Measurements from ENCODE around the gene BID.

BID gene

DNA sequence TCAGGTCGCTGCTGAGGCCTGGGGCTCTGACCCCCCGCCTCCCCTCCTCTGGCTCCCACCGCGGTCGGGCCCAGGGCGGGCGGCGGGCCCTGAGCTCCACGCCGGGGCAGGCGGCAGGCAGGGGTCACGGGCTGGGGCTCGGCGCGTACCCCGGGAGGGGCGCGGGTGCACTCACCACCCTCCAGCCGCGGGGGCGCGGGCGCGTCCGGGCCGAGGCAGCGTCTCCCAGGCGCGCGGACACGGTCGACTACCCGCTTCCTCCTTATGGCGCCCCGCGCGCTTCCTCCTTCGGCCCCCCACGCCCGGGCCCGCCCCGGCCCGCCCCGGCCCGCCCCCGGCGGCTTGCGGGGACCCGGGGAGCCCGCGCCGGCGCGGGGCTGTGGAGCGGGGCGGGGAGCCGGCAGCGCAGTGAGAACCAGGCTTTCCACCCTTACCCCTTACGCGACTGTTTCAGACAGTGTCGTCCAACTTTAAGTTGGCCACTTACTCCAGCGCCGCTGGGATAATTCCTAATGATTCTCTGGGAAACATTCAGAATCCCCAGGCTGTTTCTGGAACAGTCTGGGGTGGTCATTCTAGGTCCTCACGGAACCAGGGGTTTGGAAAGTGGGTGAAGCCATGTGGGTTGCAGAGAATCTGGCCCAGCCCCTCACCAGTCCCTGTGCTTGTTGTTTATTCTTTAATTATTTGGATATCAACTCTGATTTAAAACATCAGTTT is at the start of gene BID:
Gene BID (minus strand): TSS at position 264 of the 720 bp plus-strand sequence. CDS start 24,353 bp downstream, outside the sequence.
- peak; percentile 79 for DNase-seq (ENCODE audit: low spot score)

DNA sequence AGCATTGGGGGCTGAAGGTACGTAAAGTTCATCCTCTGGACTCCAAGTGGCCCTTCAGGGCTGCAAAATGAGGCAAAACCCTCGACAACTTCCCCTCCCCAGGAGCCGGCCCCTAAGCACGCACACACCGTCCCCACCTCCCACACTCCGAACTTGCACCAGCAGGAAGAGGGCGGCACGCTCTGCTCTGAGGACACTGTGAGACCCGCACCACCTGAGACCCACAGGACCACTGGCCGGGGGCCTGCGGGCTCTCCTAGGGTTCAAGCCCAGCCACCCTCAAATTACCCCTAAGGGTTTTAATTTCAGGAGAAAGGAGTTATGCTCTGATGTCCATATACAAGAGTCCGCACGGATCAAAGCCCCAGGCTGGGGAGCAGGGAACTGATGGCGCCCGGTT is 49.7 kb upstream of the BID start:
- DNase-seq (ENCODE audit: low spot score), result no peak

DNA sequence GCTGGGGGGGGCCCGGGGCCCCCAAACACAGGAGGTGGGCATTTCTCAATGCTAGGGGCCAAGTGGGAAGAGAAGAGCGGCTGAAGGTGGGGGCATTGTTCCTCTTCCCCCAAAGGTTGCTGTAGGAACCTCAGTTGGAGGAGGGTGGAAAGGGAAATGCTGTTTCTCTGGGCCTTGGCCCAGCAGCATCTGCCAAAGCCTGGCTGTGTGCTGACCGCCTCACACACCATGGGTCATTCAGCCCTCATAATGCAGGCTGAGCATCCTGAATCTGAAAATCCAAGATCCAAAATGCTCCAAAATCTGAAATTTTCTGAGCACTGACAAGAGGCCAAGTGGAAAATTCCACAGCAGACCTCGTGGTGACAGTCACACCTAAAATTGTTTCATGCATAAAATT is 49.0 kb upstream of the BID start:
- DNase-seq (ENCODE audit: low spot score), result no peak

DNA sequence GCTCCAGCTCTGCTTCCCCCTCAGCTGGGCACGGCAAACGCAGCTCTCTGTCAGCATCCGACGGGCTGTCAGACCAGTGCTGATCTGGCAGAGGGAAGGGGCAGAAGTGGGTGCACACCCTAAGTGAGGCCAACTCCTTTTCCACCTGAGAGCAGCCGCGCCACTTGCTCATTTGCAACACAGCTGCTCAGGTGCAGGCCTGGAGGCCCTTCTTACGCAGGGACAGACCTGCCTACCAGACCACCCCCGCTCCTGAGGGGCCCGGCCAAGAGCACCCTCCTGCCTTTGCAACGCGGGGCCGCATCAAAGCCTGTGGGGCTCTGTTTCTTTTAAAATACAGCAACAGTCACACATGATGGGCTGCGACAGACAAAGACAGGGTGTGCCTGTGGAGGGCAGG is 47.8 kb upstream of the BID start:
- DNase-seq (ENCODE audit: low spot score), result no peak

DNA sequence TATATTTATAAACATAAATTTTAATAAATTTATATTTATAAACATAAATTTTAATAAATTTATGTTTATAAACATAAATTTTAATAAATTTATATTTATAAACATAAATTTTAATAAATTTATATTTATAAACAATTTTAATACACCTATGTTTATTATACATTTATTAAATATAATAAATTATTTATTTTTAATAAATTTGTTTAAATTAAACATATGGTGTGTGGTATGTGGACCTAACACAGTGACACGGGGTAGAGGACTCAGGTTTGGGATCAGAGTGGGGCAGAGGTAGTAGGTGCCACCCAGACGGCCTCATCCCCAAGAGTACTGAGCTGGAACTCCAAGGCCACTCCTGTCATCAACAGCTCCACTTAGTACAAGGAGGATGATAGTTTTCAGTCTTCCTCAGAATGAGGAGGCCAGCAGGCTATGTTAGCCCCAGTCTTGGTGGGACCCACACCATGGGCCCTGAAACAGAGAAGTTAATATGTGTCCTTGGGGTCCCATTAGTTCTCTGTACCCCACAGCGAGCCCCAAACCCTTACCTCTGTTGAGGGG is 46.7 kb upstream of the BID start:
- no peak for DNase-seq (ENCODE audit: low spot score)

DNA sequence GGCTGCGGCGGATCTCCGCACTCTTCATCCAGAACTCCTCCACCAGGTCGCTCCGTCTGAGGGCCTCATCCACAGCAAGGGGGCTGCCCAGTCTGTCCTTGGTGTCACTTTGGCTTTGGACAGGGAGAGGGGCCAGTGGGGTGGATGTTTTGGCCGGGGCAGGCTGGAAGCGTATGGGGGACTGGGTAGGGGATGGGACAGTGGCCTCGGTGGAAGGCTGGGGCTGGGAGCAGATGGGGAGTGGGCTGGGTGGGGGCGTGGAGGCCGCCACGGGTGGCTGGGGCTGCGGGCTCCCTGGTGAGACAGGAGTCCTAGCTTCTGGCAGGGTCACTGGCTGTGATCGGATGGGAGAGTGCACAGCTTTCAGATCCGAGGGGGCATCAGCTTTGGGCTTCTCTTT is 44.4 kb upstream of the BID start:
- DNase-seq (ENCODE audit: low spot score), result no peak

DNA sequence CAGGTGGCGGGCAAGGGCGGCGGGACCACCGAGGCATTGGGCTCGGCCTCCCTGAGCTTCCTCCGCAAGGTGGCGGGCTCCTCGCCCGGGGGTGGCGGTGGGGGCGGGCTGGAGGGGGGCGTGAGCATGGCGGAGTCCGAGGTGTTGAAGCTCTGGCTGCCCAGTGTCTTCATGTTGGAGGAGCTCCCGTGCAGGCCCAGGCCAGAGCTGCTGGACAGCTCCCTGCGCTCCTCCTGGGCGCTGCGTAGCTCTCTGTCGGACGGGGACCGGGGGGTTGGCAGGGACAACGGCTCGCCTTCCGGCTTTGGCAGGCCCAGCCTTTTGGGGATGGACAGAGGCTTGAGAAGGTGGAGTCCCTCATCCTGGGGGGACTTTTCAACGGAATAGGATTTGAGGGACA is 43.9 kb upstream of the BID start:
- DNase-seq (ENCODE audit: low spot score), result no peak

DNA sequence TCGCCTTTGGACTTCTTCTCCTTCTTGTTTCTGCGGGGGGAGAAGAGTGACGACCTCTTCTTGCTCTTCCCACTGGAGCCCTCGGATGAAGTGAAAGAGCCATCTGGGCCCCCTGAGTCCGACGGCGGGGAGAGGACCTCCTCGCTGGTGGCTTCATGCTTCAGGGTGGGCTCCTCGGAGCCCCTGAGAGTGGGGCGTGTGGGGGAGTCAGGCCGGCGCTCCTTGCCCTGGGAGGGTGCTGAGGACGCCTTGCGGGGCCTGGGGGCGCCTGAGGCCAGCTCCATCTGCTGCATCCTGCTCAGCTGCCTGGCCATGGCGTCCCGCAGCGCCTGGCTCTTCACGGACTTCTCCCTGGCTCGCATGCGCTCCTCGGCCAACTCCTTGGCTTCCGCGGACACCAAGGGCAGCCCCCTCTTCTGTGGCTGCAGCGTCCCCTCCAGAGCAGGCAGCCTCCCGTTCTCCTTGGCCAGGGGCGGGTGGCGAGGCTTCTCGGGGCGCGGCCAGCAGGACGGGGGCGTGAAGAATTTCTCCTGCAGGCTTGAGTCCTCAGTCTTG is 43.3 kb upstream of the BID start:
- no peak for DNase-seq (ENCODE audit: low spot score)

DNA sequence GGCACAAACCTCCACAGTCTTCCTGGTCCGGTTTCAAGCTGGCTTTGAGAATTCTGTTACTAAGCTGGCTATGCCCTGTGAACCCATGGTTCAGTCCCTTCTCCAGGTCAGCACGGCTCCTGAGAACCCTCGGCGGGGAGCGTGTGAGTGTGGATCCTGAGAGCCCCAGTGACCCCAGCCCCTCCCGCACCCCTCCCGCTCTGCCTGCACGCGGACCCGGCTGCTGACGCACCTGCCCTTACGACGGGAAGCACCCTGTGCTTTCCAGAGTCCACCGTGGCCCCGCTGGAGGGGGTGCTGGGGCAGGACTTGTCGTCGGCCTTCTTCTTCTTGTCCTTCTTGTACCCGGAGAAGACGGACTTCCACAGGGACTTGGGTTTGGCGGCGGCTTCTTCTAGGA is 42.8 kb upstream of the BID start:
- no peak for DNase-seq (ENCODE audit: low spot score)

DNA sequence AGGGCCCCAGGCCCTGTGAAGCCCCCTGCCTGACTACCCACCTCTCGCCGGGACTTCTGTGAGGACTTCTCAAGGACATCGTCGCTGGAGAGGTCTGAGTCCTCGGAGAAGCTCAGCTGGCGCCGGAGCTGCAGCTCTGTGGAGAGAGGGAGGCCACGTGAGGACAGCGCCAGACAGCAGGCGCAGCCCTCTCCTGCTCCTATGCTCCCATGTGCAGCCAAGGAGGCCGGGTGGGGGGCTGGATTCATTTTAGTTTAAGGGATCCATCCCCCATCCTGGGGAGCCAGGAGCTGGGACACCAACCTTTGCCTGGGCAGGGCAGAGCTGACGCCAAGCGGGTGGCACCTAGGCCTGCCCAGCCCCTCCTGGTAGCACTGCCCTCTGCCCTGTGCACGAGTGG is 42.4 kb upstream of the BID start:
- DNase-seq (ENCODE audit: low spot score), result no peak

DNA sequence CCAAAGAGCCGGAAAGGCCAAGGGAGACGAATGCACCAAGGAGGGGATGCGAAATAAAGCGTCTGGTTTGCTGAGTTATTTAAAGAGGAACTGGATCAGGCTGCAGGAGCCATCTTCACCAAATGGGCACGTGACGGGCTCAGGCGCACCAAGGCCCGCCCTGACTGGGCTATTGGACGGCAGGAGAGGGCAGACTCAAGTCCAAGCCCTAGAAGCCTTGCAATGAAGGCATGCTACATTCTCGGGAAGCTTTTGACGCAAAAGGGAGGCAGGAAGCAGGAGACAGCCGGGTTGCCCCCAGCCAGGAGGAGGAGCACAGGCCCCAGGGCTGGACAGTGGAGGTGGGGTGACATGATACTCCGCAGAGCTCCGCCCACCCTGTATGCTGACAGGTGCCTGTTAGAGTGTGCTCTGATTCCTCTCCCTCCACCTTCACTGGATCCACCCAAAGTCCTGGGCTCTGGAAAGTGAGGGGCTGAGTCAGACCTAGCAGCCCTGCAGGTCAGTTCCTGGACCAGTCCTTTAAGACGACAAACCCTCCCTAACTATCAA is 41.5 kb upstream of the BID start:
- no peak for DNase-seq (ENCODE audit: low spot score)

DNA sequence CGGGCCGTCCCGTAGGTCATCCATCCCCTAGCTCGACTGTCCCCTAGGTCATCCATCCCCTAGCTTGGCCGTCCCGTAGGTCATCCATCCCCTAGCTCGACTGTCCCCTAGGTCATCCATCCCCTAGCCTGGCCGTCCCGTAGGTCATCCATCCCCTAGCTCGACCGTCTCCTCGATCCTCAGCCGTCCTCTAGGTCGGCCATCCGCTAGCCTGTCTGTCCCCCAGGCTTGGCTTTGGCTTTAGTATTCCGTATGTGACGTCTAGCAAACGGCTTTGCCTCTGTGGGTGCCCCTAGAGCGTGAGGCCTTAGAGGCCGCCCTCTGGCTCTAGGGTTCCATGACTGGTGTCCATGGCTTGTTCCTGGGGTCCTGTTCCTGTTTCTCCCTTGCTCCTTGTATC is 40.6 kb upstream of the BID start:
- no peak for DNase-seq (ENCODE audit: low spot score)

DNA sequence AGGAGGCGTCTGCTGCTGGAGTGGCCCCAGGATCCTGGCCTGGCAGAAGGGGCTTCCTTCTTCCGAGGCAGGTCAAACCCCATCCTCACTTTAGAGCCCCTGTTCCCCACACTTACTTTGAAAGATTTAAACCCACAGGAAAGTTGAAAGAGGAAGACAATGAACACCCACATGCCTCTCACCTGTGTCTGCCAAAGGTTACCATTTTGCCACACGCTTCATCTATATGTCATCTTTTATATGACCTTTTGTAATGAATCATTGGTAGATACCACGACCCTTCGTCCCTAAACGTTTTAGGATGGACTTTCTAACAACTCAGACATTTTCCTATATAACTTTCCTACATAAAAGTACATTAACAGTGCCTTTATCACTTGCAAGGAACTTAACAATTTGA is 39.8 kb upstream of the BID start:
- DNase-seq (ENCODE audit: low spot score), result no peak

DNA sequence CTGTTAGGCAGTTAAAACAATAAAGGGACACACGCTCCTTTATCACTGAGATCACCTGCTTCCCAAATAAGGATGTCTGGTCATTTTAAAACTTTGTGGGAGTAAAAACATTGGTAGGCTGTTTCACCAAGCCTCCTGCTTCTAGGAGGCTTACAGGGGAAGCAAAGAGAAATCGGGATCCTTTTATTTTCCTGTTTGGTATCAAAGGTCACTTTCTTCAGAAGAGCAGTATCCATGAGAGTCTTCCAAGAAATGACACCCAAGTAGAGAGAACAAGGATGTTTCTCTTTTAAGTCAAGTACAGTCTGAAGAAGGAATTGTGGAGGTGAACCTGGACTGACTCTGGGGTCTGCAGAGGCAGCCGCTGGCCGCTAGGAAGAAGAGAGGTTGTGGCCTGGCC is 36.9 kb upstream of the BID start:
- DNase-seq (ENCODE audit: low spot score), result no peak

DNA sequence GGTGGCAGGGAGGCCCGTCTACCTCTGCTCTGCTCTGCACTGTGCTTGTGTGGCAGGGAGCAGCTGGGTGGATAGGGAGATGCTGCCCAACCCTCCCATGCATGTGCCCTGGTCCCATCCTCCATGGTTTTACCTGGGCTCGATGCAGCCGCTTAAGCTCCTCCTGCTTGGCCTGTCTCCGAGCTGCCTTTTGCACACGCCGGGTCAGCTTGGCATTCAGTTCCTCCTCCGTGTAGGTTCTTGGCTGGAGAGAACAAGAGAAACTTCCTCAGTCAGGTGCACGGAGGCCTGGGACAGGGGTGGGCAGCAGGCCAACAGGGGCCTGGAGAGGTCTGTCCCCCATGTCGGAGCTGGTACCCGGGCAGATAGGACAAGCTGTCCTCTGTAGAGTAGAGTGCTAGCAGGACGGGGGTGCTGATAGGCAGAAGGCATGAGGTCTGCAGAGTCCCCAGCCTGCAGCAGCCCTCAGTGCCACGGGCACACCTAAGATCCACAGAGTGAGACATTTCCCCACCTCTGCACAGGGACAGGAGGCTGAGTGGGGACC is 36.4 kb upstream of the BID start:
- no peak for DNase-seq (ENCODE audit: low spot score)

DNA sequence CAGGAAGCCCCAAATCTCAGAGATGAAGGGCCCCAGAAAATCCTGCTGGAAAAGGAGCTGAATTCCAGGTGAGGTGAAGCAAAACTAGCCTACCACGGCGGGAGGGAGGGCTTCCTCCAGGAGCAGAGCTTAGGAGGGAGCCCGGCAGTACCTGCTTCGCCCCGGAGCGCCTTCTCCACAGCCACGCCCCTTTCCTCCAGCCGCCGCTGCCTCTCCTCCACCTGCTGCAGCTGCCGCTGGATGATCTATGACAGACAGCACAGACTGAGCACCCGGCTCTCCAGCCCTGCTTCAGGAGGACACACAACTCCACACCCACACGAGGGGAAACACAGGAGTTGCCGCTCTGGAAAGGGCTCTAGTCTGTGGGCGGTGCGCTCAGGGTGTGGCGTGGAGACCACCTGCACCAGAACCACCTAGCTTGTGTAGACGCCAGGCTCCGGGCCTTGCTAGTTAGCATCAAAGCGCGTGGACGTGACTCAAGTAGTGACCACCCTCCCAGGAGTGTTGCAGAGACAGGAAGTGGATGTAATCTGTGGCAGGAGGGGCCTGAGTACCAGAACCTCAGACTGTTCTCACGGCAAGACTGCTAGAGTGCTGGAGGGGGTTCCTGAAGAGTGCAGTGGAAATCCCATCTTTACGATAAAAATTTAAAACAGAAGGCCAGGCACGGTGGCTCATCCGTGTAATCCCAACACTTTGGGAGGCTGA is 34.6 kb upstream of the BID start:
- DNase-seq (ENCODE audit: low spot score), result no peak

DNA sequence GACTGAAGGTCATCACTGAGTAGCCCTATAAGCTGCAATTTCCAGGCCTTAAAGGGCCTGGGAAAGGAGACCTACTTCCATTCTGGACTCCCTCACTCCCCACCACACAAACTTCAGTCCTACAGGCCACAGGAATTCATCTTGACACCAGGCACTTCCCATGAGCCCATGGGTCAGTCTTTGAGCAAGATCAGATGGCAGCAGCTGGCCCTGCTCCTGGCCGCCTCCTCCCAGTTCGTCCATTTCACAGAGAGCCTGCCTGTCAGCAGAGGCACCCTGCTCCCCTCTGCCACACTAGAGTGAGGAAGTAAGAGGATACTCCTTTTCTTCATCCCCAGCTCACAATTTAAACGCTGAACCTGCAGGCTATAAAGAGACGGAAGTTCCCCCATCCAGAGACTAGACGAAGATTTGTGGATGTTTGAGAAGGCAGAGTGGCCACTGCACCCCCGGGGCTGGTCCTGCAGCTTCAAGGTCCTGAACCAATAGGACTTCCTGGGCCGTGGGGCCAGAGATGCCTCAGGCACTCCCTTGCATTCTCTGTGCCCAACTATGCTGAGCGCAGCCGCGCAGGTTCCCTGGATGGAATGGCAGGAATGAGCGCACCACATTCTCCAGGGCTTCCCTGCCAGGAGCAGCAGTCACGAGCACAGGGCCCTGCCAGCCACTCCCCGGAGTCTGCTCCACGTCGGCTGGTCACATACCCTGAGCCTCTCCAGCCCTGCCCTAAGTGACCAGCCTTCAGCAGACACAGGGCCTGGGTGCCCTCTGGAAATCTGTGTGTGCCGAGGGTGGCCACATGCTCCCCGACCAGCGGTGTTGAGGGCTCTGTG is 33.5 kb upstream of the BID start:
- peak; percentile 46 for DNase-seq (ENCODE audit: low spot score)

DNA sequence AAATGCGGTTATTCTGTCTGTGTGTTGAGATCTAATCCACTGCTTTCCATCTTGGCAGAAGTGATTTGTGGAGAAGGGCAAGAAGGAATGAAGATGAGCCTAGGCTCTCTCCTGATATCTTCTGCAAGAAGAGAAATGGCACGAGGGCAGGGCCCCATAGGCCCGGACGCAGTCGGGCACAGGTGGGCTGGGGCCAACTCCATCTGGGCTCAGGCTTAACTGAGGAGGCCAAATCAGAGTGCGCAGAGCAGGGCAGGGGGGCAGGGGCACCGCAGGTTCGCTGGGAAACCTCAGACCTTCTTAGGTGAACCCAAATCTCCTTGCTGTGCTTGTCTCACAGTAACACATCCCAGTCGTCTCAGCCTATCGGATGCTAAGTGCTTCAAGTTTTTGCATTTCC is 32.8 kb upstream of the BID start:
- no peak for DNase-seq (ENCODE audit: low spot score)

DNA sequence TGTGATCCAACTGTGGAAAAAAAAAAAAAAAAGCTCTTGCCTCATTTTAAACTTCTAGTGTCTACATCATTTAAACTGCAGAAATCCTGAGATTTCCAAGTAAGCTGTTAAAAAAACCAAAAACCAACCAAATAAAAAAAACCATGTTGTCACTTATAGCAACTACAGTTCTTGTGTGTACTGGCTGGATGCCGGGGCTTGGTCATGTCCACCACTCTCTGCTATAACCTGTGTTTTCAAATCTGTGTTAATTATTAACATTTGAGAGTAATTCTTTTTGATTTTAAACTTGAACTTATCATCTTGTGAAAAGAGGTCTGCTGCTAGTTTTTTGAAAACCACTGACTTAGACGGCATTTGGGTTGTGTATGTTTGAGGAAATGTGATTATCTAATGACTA is 32.2 kb upstream of the BID start:
- DNase-seq (ENCODE audit: low spot score), result no peak

DNA sequence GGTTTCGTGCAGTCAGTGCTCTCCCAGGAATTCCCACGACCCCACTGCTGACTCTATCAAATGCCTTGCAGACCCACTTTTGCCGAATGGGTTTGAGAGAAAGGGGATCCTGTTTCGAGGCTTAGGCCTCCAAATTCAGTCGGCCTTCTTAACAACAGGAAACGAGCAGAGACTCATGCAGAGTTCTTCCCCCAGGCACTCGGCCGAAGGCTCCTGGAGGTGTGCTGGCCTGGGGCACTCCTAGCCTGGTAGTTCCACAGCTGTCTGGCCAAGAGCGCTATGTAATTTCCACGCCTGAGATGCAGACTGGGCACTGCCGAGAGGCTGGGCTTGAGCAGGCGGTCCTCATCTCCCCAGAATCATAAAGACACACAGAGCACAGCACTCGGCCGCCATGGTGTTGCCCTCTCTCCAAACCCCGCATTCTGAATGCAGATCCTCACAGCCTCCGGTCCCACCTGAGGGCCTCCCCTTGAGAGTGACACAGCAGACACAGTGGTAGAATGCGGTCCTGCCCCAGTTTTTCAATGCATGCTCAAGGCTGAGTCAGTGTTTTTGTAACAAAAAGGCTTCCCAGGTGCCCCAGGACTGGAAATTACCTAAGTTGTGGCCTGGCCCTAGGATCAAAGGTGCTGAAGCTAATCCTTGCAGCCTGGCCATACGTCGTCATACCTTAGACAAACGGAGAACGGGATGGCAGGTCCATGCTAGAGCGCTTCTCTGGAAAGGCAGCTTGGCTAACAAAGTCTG is 30.2 kb upstream of the BID start:
- DNase-seq (ENCODE audit: low spot score), result no peak

Measured in AG20443 (cell line).